GM23338 (cell line): ENCODE data around the gene ALG14.

Experiments used
- CREB1 ChIP-seq: fragments of 250-450 bp; sonication (Bioruptor Pico); IDR thresholded peaks from 2 replicates; pipeline ENCODE4 v1.5.0; 2020; ENCODE audit warnings: low read depth, mild to moderate bottlenecking, moderate library complexity
- ETS1 ChIP-seq: IDR thresholded peaks from 2 replicates; pipeline ENCODE4 v1.6.1; 2016; ENCODE audit warnings: antibody characterized with exemption
- EZH2 ChIP-seq: fragments of 200-600 bp; sonication (generic); IDR thresholded peaks from one replicate; pipeline ENCODE4 v1.8.0; 2017; ENCODE audit warnings: antibody characterized with exemption, mild to moderate bottlenecking, low read depth; ENCODE audit not compliant: unreplicated experiment
- EZH2phosphoT487 ChIP-seq: fragments of 200-600 bp; sonication (generic); IDR thresholded peaks from one replicate; pipeline ENCODE4 v1.8.1; 2018; ENCODE audit warnings: antibody characterized with exemption; ENCODE audit not compliant: unreplicated experiment
- JUNB ChIP-seq: IDR thresholded peaks from one replicate; pipeline ENCODE4 v1.6.1; 2016; ENCODE audit warnings: antibody characterized with exemption; ENCODE audit not compliant: unreplicated experiment
- NANOG ChIP-seq: IDR thresholded peaks from 2 replicates; pipeline ENCODE4 v1.6.1; 2016; ENCODE audit warnings: antibody characterized with exemption, borderline replicate concordance
- POLR2AphosphoS5 ChIP-seq: IDR thresholded peaks from 2 replicates; pipeline ENCODE4 v1.6.1; 2016; ENCODE audit warnings: antibody characterized with exemption, low read depth
- REST ChIP-seq: IDR thresholded peaks from one replicate; pipeline ENCODE4 v1.6.1; 2018; ENCODE audit warnings: antibody characterized with exemption; ENCODE audit not compliant: unreplicated experiment
- STAT1 ChIP-seq: IDR thresholded peaks from one replicate; pipeline ENCODE4 v1.6.1; 2016; ENCODE audit warnings: antibody characterized with exemption; ENCODE audit not compliant: unreplicated experiment
- ZNF114 ChIP-seq: fragments of 250-450 bp; sonication (Bioruptor Pico); IDR thresholded peaks from 2 replicates; pipeline ENCODE4 v1.5.0; 2020; ENCODE audit warnings: mild to moderate bottlenecking, moderate library complexity
- ZNF331 ChIP-seq: fragments of 250-450 bp; sonication (Bioruptor Pico); IDR thresholded peaks from 2 replicates; pipeline ENCODE4 v1.5.0; 2020; ENCODE audit warnings: low read depth, mild to moderate bottlenecking, moderate library complexity
- TF ChIP-seq, protein P1 (sequence below), 2 experiments: fragments of 200-600 bp in 1 of 2; sonication (generic) in 1 of 2; conservative IDR thresholded peaks; 2 replicates each; pipeline versions ENCODE4 v1.5.1 to v1.6.1; 2016 to 2017; ENCODE audit warnings: antibody characterized with exemption in 2 of 2, low read depth in 2 of 2, mild to moderate bottlenecking in 2 of 2, moderate library complexity in 1 of 2
- TF ChIP-seq, protein P2 (sequence below): fragments of 250-450 bp; sonication (Bioruptor Pico); IDR thresholded peaks from 2 replicates; pipeline ENCODE4 v1.5.0; 2020; ENCODE audit warnings: mild to moderate bottlenecking, moderate library complexity

GRCh38 chr1:94925561-94926125 lies 147.1 kb downstream of the ALG14 start:
- TF ChIP-seq, protein P1, sequence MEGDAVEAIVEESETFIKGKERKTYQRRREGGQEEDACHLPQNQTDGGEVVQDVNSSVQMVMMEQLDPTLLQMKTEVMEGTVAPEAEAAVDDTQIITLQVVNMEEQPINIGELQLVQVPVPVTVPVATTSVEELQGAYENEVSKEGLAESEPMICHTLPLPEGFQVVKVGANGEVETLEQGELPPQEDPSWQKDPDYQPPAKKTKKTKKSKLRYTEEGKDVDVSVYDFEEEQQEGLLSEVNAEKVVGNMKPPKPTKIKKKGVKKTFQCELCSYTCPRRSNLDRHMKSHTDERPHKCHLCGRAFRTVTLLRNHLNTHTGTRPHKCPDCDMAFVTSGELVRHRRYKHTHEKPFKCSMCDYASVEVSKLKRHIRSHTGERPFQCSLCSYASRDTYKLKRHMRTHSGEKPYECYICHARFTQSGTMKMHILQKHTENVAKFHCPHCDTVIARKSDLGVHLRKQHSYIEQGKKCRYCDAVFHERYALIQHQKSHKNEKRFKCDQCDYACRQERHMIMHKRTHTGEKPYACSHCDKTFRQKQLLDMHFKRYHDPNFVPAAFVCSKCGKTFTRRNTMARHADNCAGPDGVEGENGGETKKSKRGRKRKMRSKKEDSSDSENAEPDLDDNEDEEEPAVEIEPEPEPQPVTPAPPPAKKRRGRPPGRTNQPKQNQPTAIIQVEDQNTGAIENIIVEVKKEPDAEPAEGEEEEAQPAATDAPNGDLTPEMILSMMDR (conservative IDR thresholded peaks at IDR 0.05; ENCODE audit: low read depth in 2 of 2): no peak
- TF ChIP-seq EZH2 (no peak), JUNB (no peak), POLR2AphosphoS5 (no peak), EZH2phosphoT487 (no peak), CREB1 (CRISPR knock-in tag) (peak; percentile 41; the same call in 1 of the 2 replicates), NANOG (no peak), ETS1 (no peak), REST (no peak), ZNF114 (CRISPR knock-in tag) (no peak), ZNF331 (CRISPR knock-in tag) (no peak), STAT1 (no peak)
- TF ChIP-seq, protein P2, sequence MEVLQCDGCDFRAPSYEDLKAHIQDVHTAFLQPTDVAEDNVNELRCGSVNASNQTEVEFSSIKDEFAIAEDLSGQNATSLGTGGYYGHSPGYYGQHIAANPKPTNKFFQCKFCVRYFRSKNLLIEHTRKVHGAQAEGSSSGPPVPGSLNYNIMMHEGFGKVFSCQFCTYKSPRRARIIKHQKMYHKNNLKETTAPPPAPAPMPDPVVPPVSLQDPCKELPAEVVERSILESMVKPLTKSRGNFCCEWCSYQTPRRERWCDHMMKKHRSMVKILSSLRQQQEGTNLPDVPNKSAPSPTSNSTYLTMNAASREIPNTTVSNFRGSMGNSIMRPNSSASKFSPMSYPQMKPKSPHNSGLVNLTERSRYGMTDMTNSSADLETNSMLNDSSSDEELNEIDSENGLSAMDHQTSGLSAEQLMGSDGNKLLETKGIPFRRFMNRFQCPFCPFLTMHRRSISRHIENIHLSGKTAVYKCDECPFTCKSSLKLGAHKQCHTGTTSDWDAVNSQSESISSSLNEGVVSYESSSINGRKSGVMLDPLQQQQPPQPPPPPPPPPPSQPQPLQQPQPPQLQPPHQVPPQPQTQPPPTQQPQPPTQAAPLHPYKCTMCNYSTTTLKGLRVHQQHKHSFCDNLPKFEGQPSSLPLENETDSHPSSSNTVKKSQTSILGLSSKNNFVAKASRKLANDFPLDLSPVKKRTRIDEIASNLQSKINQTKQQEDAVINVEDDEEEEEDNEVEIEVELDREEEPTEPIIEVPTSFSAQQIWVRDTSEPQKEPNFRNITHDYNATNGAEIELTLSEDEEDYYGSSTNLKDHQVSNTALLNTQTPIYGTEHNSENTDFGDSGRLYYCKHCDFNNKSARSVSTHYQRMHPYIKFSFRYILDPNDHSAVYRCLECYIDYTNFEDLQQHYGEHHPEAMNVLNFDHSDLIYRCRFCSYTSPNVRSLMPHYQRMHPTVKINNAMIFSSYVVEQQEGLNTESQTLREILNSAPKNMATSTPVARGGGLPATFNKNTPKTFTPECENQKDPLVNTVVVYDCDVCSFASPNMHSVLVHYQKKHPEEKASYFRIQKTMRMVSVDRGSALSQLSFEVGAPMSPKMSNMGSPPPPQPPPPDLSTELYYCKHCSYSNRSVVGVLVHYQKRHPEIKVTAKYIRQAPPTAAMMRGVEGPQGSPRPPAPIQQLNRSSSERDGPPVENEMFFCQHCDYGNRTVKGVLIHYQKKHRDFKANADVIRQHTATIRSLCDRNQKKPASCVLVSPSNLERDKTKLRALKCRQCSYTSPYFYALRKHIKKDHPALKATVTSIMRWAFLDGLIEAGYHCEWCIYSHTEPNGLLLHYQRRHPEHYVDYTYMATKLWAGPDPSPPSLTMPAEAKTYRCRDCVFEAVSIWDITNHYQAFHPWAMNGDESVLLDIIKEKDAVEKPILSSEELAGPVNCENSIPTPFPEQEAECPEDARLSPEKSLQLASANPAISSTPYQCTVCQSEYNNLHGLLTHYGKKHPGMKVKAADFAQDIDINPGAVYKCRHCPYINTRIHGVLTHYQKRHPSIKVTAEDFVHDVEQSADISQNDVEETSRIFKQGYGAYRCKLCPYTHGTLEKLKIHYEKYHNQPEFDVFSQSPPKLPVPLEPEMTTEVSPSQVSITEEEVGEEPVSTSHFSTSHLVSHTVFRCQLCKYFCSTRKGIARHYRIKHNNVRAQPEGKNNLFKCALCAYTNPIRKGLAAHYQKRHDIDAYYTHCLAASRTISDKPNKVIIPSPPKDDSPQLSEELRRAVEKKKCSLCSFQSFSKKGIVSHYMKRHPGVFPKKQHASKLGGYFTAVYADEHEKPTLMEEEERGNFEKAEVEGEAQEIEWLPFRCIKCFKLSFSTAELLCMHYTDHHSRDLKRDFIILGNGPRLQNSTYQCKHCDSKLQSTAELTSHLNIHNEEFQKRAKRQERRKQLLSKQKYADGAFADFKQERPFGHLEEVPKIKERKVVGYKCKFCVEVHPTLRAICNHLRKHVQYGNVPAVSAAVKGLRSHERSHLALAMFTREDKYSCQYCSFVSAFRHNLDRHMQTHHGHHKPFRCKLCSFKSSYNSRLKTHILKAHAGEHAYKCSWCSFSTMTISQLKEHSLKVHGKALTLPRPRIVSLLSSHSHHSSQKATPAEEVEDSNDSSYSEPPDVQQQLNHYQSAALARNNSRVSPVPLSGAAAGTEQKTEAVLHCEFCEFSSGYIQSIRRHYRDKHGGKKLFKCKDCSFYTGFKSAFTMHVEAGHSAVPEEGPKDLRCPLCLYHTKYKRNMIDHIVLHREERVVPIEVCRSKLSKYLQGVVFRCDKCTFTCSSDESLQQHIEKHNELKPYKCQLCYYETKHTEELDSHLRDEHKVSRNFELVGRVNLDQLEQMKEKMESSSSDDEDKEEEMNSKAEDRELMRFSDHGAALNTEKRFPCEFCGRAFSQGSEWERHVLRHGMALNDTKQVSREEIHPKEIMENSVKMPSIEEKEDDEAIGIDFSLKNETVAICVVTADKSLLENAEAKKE (CRISPR knock-in tag): no peak
